Endothelial cell of umbilical vein (primary cell): ENCODE results near the gene MBTD1. TPM values are rescaled to one million over a fixed set of nuclear protein-coding genes. Genes with fewer than 3 reads are reported as not detected.

ENCODE experiments used
- BruUV-seq: library from RNA; stranded (reverse); fragments of 400-500 nt; replicated peaks from 2 replicates; lab custom pipeline; 2021; lab: Mats Ljungman, UMichigan
- CTCF ChIA-PET: fragments of 300-600, 350-600 bp; sonication (Branson Sonifier 250); formaldehyde crosslinking; loops from one replicate; lab custom pipeline; 2021; ENCODE audit warnings: antibody characterized with exemption, inconsistent platforms; lab: Charles Lee
- POLR2A ChIA-PET: fragments of 300-600, 350-600 bp; sonication (Branson Sonifier 250); formaldehyde crosslinking; loops from one replicate; lab custom pipeline; 2021; ENCODE audit warnings: antibody characterized with exemption, inconsistent platforms; lab: Charles Lee
- DNase-seq: peaks from one replicate; pipeline ENCODE4 v3.0.0-alpha.2; 2011; ENCODE audit warnings: low read depth, low spot score
- FAIRE-seq: peaks from 2 replicates; lab custom pipeline; 2011; peaks lifted over from hg19 to GRCh38; lab: Jason Lieb, UNC
- H2AFZ ChIP-seq: 2 replicates; pipeline ENCODE4 v1.6.0; 2012; ENCODE audit warnings: low read depth, low read length, control low read depth, inconsistent platforms
- H3K27ac ChIP-seq: 2 replicates; pipeline ENCODE4 v1.5.1; 2011; ENCODE audit warnings: low read depth, mild to moderate bottlenecking, control low read depth, low read length, moderate library complexity; ENCODE audit not compliant: insufficient read depth
- H3K27me3 ChIP-seq, 2 experiments: 2 replicates each; pipeline versions ENCODE4 v1.6.0 to v1.6.1; 2011; ENCODE audit warnings: low read length in 2 of 2, mixed read lengths in 1 of 2; ENCODE audit not compliant: control insufficient read depth in 2 of 2, insufficient read depth in 2 of 2
- H3K36me3 ChIP-seq, 2 experiments: 2 replicates in 1 of 2; 3 replicates in 1 of 2; pipeline ENCODE4 v1.5.1; 2011; ENCODE audit warnings: low read length in 2 of 2, mild to moderate bottlenecking in 1 of 2, moderate library complexity in 1 of 2; ENCODE audit not compliant: control insufficient read depth in 2 of 2, insufficient read depth in 2 of 2; ENCODE audit errors: extremely low read depth in 1 of 2
- H3K4me1 ChIP-seq: 3 replicates; pipeline ENCODE4 v1.5.1; 2011; ENCODE audit warnings: mild to moderate bottlenecking, low read length; ENCODE audit not compliant: control insufficient read depth, insufficient read depth; ENCODE audit errors: extremely low read depth
- H3K4me2 ChIP-seq: 2 replicates; pipeline ENCODE4 v1.6.1; 2011; ENCODE audit warnings: low read length, control low read depth, mixed read lengths; ENCODE audit not compliant: insufficient read depth
- H3K4me3 ChIP-seq, 3 experiments: fragments of 200-600 bp in 1 of 3; sonication (generic), shearing (Covaris generic) in 1 of 3; replicated peaks in 1 of 3; 2 replicates each; pipeline ENCODE4 v1.5.1; 2011 to 2016; ENCODE audit warnings: control low read depth in 3 of 3, low read length in 3 of 3, mild to moderate bottlenecking in 2 of 3, inconsistent platforms in 1 of 3, low read depth in 1 of 3, moderate library complexity in 1 of 3; ENCODE audit not compliant: insufficient read depth in 1 of 3
- H3K79me2 ChIP-seq: 2 replicates; pipeline ENCODE4 v1.6.0; 2012; ENCODE audit warnings: low read length, inconsistent platforms; ENCODE audit not compliant: control insufficient read depth, insufficient read depth
- H3K9ac ChIP-seq: replicated peaks from 2 replicates; pipeline ENCODE3; 2011; ENCODE audit warnings: low read length, control low read depth; ENCODE audit not compliant: insufficient read depth; ENCODE audit errors: extremely low read depth
- H3K9me1 ChIP-seq: replicated peaks from 3 replicates; pipeline ENCODE4 v1.6.0; 2011; ENCODE audit warnings: mild to moderate bottlenecking, low read length; ENCODE audit not compliant: control insufficient read depth, insufficient read depth; ENCODE audit errors: extremely low read depth
- H3K9me3 ChIP-seq: replicated peaks from 2 replicates; pipeline ENCODE4 v1.5.1; 2012; ENCODE audit warnings: low read length, inconsistent platforms; ENCODE audit not compliant: control insufficient read depth, insufficient read depth
- H4K20me1 ChIP-seq: replicated peaks from 2 replicates; pipeline ENCODE3; 2011; ENCODE audit warnings: mild to moderate bottlenecking, low read length; ENCODE audit not compliant: control insufficient read depth, insufficient read depth; ENCODE audit errors: extremely low read depth
- CTCF ChIP-seq, 2 donors: IDR thresholded peaks; 1 replicate in 1 of 2; 2 replicates in 1 of 2; pipeline ENCODE4 v1.5.1; 2011; ENCODE audit warnings: low read length in 2 of 2, mild to moderate bottlenecking in 2 of 2, moderate library complexity in 2 of 2, control low read depth in 1 of 2, inconsistent platforms in 1 of 2, low read depth in 1 of 2; ENCODE audit not compliant: insufficient read depth in 1 of 2; ENCODE audit errors: extremely low read depth in 1 of 2
- EZH2 ChIP-seq: IDR thresholded peaks from 2 replicates; pipeline ENCODE4 v1.6.1; 2012; ENCODE audit warnings: borderline replicate concordance, low read depth, mild to moderate bottlenecking, moderate library complexity, low read length, inconsistent platforms; ENCODE audit not compliant: severe bottlenecking
- FOS ChIP-seq: IDR thresholded peaks from 2 replicates; pipeline ENCODE4 v1.6.1; 2011; ENCODE audit warnings: mild to moderate bottlenecking, low read length, moderate library complexity, borderline replicate concordance; ENCODE audit not compliant: insufficient read depth
- GATA2 ChIP-seq: IDR thresholded peaks from 2 replicates; pipeline ENCODE4 v1.7.0; 2011; ENCODE audit warnings: low read depth, mild to moderate bottlenecking, moderate library complexity, mixed read lengths, low read length; ENCODE audit not compliant: insufficient read length, insufficient read depth
- JUN ChIP-seq: IDR thresholded peaks from 2 replicates; pipeline ENCODE4 v1.6.1; 2011; ENCODE audit warnings: borderline replicate concordance, low read depth; ENCODE audit not compliant: insufficient read length, insufficient read depth
- MAX ChIP-seq: IDR thresholded peaks from 2 replicates; pipeline ENCODE4 v1.6.1; 2011; ENCODE audit not compliant: insufficient read depth, insufficient read length
- MYC ChIP-seq: IDR thresholded peaks from one replicate; pipeline ENCODE4 v1.6.1; 2011; ENCODE audit warnings: mild to moderate bottlenecking, low read depth, low read length
- POLR2A ChIP-seq: IDR thresholded peaks from 2 replicates; pipeline ENCODE4 v1.6.1; 2012; ENCODE audit warnings: low read depth, mild to moderate bottlenecking, control low read depth, low read length
- POLR2AphosphoS5 ChIP-seq: IDR thresholded peaks from 2 replicates; pipeline ENCODE4 v1.6.1; 2012; ENCODE audit warnings: low read depth, mild to moderate bottlenecking, control low read depth, low read length, moderate library complexity; ENCODE audit not compliant: insufficient read depth
- dilution Hi-C: fragments of 300-500 bp; cut with MboI; formaldehyde crosslinking; loops from one replicate; pipeline ENCODE4 v1.15.0; 2019; ENCODE audit warnings: low sequenced_read_pairs; ENCODE audit not compliant: extremely low pct_ligation_motif_present
- intact Hi-C: fragments of 100-400 bp; cut with micrococcal nuclease; formaldehyde crosslinking; loops from one replicate; pipeline ENCODE4 v1.10.0; 2022
- polyA plus RNA-seq, 4 experiments: library from polyadenylated mRNA; depleted of rRNA in 3 of 4; stranded (reverse) in 3 of 4; unstranded in 1 of 4; fragments of >200 nt; gene quantifications; 2 replicates each; pipeline versions ENCODE4 v1.2.1 to v1.2.3, GENCODE V29; 2011 to 2012; ENCODE audit warnings: missing spikeins in 1 of 4
- total RNA-seq: library from RNA; stranded (reverse); gene quantifications from 2 replicates; pipeline ENCODE4 v1.2.3, GENCODE V29; 2021

The MBTD1 gene
- total and polyA plus RNA-seq, 2 donors (not counting 3 experiments of a cell fraction or from before 2014, with no cell fraction given): 4.8 to 14.0 TPM

GRCh38 chr17:51188271-51188833 lies 71.5 kb downstream of the MBTD1 start:
- no peak overlapping the region for H3K9ac ChIP-seq
- no peaks in the 10 kb centered on the region for H3K9me1 ChIP-seq
- peaks cover 4 to 13% of the 10 kb centered on the region in 2 experiments for H3K36me3 ChIP-seq
- ChIA-PET POLR2A (interaction anchor here (0.5 kb wide), 1 partner anchor 208 kb away, joined by 5 read pairs; no protein-coding TSS in a partner anchor), CTCF (no interaction called here)
- no peak overlapping the region for H3K4me3 ChIP-seq
- intact Hi-C loops: no loop called here
- BruUV-seq: no TSS peak
- H3K4me2 ChIP-seq: no peak overlapping the region
- no peaks in the 10 kb centered on the region for H3K9me3 ChIP-seq
- no peak for DNase-seq
- H3K4me1 ChIP-seq: peaks cover 15% of the 10 kb centered on the region
- TF ChIP-seq POLR2AphosphoS5 (no peak), MAX (no peak), GATA2 (no peak), EZH2 (no peak), JUN (no peak), POLR2A (no peak), MYC (no peak), CTCF (IDR thresholded peaks at IDR 0.05; ENCODE audit: extremely low read depth in 1 of 2, insufficient read depth in 1 of 2, low read depth in 1 of 2, low read length in 2 of 2) (no peak), FOS (no peak)
- no peak for FAIRE-seq
- no peaks in the 10 kb centered on the region for H3K27me3 ChIP-seq
- no peak overlapping the region for H2AFZ ChIP-seq
- no peaks in the 10 kb centered on the region for H4K20me1 ChIP-seq
- no peaks in the 10 kb centered on the region for H3K79me2 ChIP-seq
- no peak overlapping the region for H3K27ac ChIP-seq
- dilution Hi-C loops: no loop called here
